GM19467 (cell line): Measurements from ENCODE around the gene MFSD8.
"Not testable (repeated sequence)": the region's sequence is repeated elsewhere in the genome, so short reads cannot be mapped to it uniquely, and the experiment has no call there.

Source experiments
- ATAC-seq: cut with Tn5 transposase; IDR thresholded peaks from one replicate; pipeline ENCODE4 v1.9.1; 2021; ENCODE audit warnings: mild to moderate bottlenecking, moderate library complexity; ENCODE audit not compliant: unreplicated experiment

MFSD8 gene

GRCh38 chr4:127965062-127965802, at the start of gene MFSD8, which contains the start of gene ABHD18:
Gene MFSD8 (minus strand): TSS chr4:127965173. CDS start chr4:127965133, 40 bp downstream.
Gene ABHD18 (plus strand): TSS chr4:127965406. CDS start chr4:127982956, 17,550 bp downstream.
- ATAC-seq: peak; percentile 96

- no peak for ATAC-seq
Measured at GRCh38 chr4:128009428-128009827, 44.5 kb upstream of the MFSD8 start.

DNA sequence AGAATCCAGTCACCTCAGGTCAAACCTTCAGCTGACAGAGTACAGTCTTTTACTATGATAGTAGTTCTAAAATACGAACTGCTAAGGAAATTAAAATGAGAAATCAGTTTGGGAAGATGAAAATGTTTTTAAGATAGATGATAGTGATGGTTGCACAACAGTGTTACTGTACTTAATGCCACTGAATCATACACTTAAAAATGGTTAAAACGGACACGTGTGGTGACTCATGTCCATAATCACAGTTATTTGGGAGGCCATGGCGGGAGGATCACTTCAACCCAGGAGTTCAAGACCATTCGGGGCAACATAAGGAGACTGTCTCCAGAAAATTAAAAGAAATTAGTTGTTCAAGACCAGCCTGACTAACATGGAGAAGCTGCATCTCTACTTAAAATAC, 41.6 kb upstream of the MFSD8 start:
- ATAC-seq: no peak

DNA sequence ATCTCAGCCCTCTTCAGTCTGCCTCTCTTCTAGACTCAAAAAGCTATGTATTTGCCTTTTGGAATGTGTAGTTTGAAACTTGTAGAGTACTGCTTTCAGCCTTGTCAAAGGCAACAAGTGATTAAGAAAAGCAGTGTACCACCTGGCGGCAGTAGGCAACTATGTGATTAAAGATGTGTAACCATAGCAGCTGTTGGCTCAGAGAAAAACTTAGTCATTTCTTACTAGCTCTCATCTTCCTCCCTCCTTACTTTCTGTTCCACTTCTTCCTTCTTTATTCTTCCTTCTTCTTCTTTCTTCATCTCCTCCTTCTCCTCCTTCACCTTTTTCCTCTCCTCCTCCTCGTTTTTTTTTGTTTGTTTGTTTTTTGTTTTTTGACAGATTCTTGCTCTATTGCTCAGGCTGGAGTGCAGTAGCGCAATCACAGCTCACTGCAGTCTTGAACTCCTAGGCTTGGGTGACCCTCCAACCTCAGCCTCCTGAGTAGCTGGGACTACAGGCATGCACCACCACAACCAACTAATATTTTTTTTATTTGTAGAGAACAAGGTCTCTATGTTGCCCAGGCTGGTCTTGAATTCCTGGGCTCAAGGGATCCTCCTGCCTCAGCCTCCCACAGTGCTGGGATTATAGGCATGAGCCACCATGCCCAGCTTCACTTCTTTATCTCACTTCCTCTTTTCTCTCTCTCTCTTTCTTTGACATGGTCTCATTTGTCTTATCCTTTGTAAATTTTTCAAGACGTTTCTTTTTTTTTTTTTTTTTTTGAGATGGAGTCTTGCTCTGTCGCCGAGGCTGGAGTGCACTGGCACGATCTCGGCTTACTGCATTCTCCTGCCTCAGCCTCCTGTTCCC, 32.8 kb upstream of the MFSD8 start:
- ATAC-seq: peak; percentile 93

DNA sequence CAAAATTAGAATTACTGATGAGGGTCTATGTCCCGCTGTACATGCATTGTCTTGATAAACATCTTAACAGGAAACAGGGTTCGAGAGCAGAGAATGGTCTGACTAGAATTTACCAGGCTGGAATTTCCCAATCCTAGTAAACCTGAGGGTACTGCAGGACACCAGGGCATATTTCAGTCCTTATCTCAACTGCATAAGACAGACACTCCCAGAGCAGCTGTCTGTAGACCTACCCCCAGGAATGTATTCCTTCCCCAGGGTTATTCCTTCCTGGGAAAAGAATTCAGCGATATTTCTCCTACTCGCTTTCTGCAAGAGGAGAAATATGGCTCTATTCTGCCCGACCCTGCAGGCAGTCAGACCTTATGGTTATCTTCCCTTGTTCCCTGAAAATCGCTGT, 31.5 kb upstream of the MFSD8 start:
- ATAC-seq: not testable (repeated sequence)

DNA sequence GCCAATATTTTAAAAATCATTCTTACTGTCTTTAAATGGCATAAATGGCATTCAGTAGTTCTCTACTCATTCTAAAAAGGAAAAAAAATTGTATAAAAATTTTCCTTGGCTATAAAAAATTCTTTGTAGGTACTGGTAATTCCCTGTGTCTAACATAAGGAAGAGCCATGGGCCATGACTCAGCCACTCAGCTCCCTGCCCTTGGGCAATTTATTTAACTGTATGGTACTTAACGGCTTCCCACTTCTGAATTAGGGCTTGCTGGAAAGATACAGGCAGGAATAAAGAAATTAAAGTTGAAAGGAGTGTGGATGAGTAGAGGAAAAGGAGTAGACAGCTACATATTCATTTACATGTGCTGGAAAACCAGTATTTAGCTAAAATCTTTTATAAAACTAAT, 30.8 kb upstream of the MFSD8 start:
- ATAC-seq: no peak

- ATAC-seq: no peak
Measured at GRCh38 chr4:127993151-127993550, 28.2 kb upstream of the MFSD8 start.

DNA sequence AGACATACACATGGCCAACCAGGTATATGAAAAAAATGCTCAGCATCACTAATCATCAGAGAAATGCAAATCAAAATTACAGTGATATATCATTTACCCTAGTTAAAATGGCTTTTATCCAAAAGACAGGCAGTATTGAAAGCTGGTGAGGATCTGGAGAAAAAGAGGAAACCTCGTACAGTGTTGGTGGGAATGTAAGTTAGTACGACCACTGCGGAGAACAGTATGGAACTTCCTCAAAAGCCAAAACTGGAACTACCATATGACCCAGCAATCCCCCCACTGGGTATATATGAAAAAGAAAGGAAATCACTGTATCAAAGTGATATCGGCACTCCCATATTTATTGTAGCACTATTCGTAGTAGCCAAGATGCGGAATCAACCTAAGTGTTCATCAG, 23.7 kb upstream of the MFSD8 start:
- no peak for ATAC-seq

DNA sequence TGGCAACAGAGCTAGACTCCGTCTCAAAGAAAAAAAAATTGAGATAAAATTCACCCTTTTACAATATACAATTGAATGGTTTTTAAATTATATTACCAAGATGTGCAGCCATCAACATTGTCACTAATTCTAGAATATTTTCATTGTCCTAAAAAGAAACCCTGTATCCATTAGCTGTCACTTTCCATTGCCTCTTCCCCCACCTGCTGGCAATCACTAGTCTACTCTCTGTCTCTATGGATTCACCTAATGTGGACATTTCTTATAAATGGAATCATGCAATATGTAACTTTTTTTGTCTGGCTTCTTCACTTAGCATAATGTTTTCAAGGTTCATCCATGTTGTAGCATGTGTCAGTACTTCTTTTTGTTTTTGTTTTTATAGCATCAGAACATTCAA, 21.0 kb upstream of the MFSD8 start:
- ATAC-seq: no peak

DNA sequence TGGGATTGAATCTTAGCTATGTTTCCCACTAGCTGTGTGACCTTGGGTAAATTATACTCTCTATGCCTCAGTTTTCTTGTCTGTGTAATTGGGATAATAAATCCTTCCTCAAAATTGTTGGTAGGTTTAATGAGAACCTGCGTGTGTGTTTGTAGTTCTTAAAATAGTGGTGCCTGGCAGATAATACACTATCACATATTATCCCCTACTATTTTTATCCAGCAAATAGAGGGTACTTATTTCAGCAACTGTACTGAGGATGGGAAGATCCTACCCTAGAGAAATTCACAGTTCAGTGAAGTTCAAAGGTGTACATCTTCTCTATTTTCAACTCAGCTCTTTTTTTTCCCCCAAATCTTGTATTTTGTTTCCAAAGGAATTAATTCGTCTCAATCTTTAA, 17.5 kb upstream of the MFSD8 start:
- ATAC-seq: no peak

DNA sequence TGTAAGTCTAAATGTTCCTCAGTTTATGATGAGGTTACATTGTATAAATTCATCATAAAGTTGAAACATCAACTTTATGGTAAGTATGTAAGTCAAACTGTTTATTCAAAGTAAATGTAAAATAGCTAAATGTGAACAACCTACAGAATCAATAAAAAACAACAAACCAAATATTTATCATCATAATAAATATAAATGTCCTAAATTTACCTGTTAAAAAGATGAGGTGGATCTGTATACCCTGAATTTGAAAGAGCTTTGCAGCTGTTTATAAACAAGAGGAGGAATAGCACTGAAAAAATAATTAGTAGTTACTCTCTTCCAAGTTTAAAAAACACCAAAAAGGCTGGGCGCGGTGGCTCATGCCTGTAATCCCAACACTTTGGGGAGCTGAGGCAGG, 14.0 kb upstream of the MFSD8 start:
- no peak for ATAC-seq

DNA sequence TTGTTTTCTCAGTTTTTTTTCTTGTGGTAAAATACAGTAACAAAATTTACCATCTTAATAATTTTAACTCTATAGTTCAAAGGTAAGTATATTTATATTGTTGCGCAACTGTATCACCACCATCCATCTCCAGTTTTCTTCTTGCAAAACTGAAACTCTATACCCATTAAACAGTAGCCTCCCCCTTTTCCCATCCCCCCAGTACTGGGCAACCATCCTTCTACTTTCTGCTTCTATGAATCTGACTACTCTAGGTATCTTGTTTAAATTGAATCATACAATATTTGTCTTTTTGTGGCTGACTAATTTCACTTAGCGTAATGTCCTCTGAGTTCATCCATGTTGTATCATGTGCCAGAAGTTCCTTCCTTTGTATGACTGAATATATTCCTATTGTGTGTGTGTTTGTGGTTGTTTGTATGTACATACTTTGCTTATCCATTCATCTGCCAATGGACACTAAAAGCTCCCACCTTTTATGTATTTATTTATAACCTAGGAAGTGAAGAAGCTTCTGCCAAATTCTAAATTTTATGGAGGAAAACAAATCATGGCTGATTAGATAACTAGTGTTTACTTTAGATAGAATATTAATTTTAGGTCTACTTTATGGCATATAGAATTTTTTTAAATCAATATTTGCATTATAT, 10.3 kb upstream of the MFSD8 start:
- no peak for ATAC-seq

GRCh38 chr4:127970925-127971324, 6.0 kb upstream of the MFSD8 start:
- not testable (repeated sequence) for ATAC-seq

GRCh38 chr4:127968586-127968985, 3.6 kb upstream of the MFSD8 start:
- ATAC-seq: no peak

DNA sequence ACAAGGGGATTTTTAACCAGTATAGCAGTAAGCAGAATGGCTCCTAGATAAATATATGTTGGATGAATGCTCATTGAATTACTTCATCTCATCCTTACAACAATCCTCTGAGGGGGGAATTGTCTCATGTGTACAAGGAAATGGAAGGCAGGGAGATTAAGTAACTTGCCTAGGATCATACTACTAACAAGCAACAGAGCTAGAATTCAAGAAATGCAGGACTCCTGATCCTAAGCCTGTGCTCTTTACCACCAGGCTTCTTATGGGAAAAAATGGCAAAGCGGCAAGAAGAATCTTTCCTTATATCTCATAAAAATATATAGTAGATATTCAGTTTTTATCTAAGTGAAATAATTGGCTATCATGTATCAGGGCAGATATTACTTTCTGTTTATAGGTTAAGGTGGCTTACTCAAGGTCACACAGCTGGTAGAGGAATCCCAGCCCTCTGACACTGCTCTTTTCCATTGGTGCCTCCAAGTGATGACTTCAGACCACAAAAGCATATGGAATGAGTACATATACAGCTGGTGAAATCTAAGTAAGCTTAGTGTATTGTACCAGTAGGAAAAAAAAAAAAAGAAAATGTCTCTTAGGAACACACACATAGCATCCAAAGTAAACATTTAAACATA, 2.3 kb upstream of the MFSD8 start:
- no peak for ATAC-seq

- peak; percentile 27 for ATAC-seq
Measured at GRCh38 chr4:127965803-127966175, 816 bp upstream of the MFSD8 start.

- peak; percentile 18 for ATAC-seq
Measured at GRCh38 chr4:127964426-127965061, 429 bp downstream of the MFSD8 start.

DNA sequence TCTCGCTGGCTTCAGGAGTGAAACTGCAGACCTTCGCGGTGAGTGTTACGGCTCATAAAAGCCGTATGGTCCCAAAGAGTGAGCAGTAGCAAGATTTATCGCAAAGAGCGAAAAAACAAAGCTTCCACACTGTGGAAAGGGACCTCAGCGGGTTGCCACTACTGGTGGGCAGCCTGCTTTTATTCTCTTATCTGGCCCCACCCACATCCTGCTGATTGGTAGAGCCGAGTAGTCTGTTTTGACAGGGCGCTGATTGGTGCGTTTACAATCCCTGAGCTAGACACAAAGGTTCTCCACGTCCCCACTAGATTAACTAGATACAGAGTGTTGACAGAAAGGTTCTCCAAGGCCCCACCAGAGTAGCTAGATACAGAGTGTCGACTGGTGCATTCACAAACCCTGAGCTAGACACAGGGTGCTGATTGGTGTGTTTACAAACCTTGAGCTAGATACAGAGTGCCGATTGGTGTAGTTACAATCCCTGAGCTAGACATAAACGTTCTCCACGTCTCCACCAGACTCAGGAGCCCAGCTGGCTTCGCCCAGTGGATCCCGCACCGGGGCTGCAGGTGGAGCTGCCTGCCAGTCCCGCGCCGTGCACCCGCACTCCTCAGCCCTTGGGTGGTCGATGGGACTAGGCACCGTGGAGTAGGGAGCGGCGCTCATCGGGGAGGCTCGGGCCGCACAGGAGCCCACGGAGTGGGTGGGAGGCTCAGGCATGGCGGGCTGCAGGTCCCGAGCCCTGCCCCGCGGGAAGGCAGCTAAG, 1.2 kb downstream of the MFSD8 start:
- not testable (repeated sequence) for ATAC-seq

DNA sequence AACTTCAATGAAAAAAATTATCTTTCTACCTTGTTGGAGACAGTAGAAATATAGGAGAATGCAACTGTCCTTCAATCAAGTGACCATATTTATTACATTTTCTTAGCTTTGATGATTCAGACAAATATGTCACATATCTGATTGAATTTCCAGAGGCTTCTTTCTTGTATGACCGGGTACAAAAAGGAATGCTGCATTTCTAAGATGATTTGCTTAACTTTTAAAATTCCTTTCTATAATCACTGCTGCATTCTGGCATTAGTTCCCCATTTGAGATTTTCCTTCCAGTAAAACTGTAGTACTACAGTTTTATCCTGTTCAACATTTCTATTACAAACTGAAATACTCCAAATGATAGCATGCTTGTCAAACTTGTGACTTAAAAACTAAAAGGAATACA, 5.2 kb downstream of the MFSD8 start:
- no peak for ATAC-seq

GRCh38 chr4:127957105-127957504, 7.9 kb downstream of the MFSD8 start:
- ATAC-seq: no peak
